ENCODE results near the gene TPSAB1.
"Not testable (repeated sequence)": the region's sequence is repeated elsewhere in the genome, so short reads cannot be mapped to it uniquely, and the experiment has no call there.

TPSAB1 gene

GRCh38 chr16:1224558-1224957 is 15.9 kb upstream of the TPSAB1 start:
- no peak for DNase-seq (ENCODE audit: low spot score)

- DNase-seq (ENCODE audit: low spot score), result no peak
Measured at GRCh38 chr16:1225051-1225451, 15.5 kb upstream of the TPSAB1 start, which contains the start of gene TPSG1. Gene TPSG1 (minus strand): TSS chr16:1225268. CDS start chr16:1225252, 16 bp downstream.

GRCh38 chr16:1225728-1226311 is 14.7 kb upstream of the TPSAB1 start:
- not testable (repeated sequence) for DNase-seq (ENCODE audit: low spot score)

GRCh38 chr16:1226692-1227091 is 13.8 kb upstream of the TPSAB1 start:
- not testable (repeated sequence) for DNase-seq (ENCODE audit: low spot score)

- DNase-seq (ENCODE audit: low spot score), result not testable (repeated sequence)
Measured at GRCh38 chr16:1228227-1228626, 12.3 kb upstream of the TPSAB1 start.

GRCh38 chr16:1229476-1229875 is 11.0 kb upstream of the TPSAB1 start:
- DNase-seq (ENCODE audit: low spot score), result not testable (repeated sequence)

- DNase-seq (ENCODE audit: low spot score), result not testable (repeated sequence)
Measured at GRCh38 chr16:1230084-1230470, 10.4 kb upstream of the TPSAB1 start, which contains the start of gene TPSB2. Gene TPSB2 (minus strand): TSS chr16:1230184. CDS start chr16:1229951, 233 bp downstream.

- DNase-seq (ENCODE audit: low spot score), result not testable (repeated sequence)
Measured at GRCh38 chr16:1230471-1231212, 9.9 kb upstream of the TPSAB1 start.

GRCh38 chr16:1231301-1231700 is 9.2 kb upstream of the TPSAB1 start:
- not testable (repeated sequence) for DNase-seq (ENCODE audit: low spot score)

GRCh38 chr16:1232049-1232748 is 8.3 kb upstream of the TPSAB1 start:
- DNase-seq (ENCODE audit: low spot score), result not testable (repeated sequence)

- DNase-seq (ENCODE audit: low spot score), result not testable (repeated sequence)
Measured at GRCh38 chr16:1236659-1237058, 3.8 kb upstream of the TPSAB1 start.

- DNase-seq (ENCODE audit: low spot score), result no peak
Measured at GRCh38 chr16:1237990-1238389, 2.5 kb upstream of the TPSAB1 start.

GRCh38 chr16:1238909-1239308 is 1.6 kb upstream of the TPSAB1 start:
- not testable (repeated sequence) for DNase-seq (ENCODE audit: low spot score)

- DNase-seq (ENCODE audit: low spot score), result not testable (repeated sequence)
Measured at GRCh38 chr16:1239575-1239974, 930 bp upstream of the TPSAB1 start.

GRCh38 chr16:1241081-1241480 is 576 bp downstream of the TPSAB1 start:
- DNase-seq (ENCODE audit: low spot score), result not testable (repeated sequence)

GRCh38 chr16:1243363-1243762 is 2.9 kb downstream of the TPSAB1 start:
- not testable (repeated sequence) for DNase-seq (ENCODE audit: low spot score)

- not testable (repeated sequence) for DNase-seq (ENCODE audit: low spot score)
Measured at GRCh38 chr16:1243907-1244850, 3.7 kb downstream of the TPSAB1 start.

- DNase-seq (ENCODE audit: low spot score), result no peak
Measured at GRCh38 chr16:1244881-1245280, 4.4 kb downstream of the TPSAB1 start.

- no peak for DNase-seq (ENCODE audit: low spot score)
Measured at GRCh38 chr16:1245452-1246020, 5.0 kb downstream of the TPSAB1 start.

GRCh38 chr16:1247903-1248537 is 7.5 kb downstream of the TPSAB1 start:
- not testable (repeated sequence) for DNase-seq (ENCODE audit: low spot score)

Data from cerebellar cortex (tissue), 1 donor.